ENCODE results near the gene C8A. TPM values are rescaled to one million over a fixed set of nuclear protein-coding genes. Genes with fewer than 3 reads are reported as not detected.

C8A gene
- not detected for total RNA-seq
- polyA plus RNA-seq (2013, experiment 1 of 2) = not detected
- polyA plus RNA-seq (2013, experiment 2 of 2) = not detected
- 0 to 0.09 (median 0) reads per million in 172 experiments for total RNA-seq

- DNase-seq (no peak), ATAC-seq (ENCODE audit: poor library complexity) (no peak)
- H3K27ac Mint-ChIP-seq = no peak within 1 kb of the TSS
- no peak for TF ChIP-seq CTCF (IDR thresholded peaks at IDR 0.05)
- H3K4me3 Mint-ChIP-seq = no peak within 1 kb of the TSS
- H3K27me3 ChIP-seq (ENCODE audit: control insufficient read depth in 1 of 2, insufficient read depth in 2 of 2, low read length in 2 of 2) = peaks cover 0 to 5% of the 10 kb centered on the region in 2 experiments
- H3K9me3 Mint-ChIP-seq = no peaks in the 10 kb centered on the region
- no peak within 1 kb of the TSS for H3K27ac ChIP-seq (ENCODE audit: low read depth in 1 of 2, low read length in 2 of 2)
- no peaks in the 10 kb centered on the region for H3K9me3 ChIP-seq (ENCODE audit: control insufficient read depth in 1 of 2, insufficient read depth in 1 of 2, low read length in 2 of 2)
- H3K36me3 ChIP-seq (ENCODE audit: insufficient read depth, low read length) = no peaks in the 10 kb centered on the region
- ChIA-PET POLR2A (no interaction called here), CTCF (interaction anchor here (1.0 kb wide), 1 partner anchor 31 kb away, joined by 3 read pairs; no protein-coding TSS in a partner anchor)
- no peaks in the 10 kb centered on the region for H3K36me3 Mint-ChIP-seq (ENCODE audit: low read depth)
- peaks cover 26% of the 10 kb centered on the region for H3K27me3 Mint-ChIP-seq
- no peaks in the 10 kb centered on the region for H3K4me1 Mint-ChIP-seq (ENCODE audit: low read depth)
- no peaks in the 10 kb centered on the region for H3K4me1 ChIP-seq (ENCODE audit: insufficient read depth, low read length)
- no peak within 1 kb of the TSS for H3K4me3 ChIP-seq (ENCODE audit: low read length)
- intact Hi-C loops (cut with DNase I, micrococcal nuclease) = no loop called here
Measured at GRCh38 chr1:56854521-56855099, at the start of gene C8A. Gene C8A (plus strand): TSS chr1:56854797. CDS start chr1:56854902, 105 bp downstream.

GRCh38 chr1:56806804-56807203 is 47.8 kb upstream of the C8A start:
- no peaks in the 10 kb centered on the region for H3K36me3 ChIP-seq (ENCODE audit: insufficient read depth, low read length)
- H3K9me3 ChIP-seq (ENCODE audit: control insufficient read depth in 1 of 2, insufficient read depth in 1 of 2, low read length in 2 of 2) = no peaks in the 10 kb centered on the region
- Mint-ChIP-seq H3K27me3 (peaks cover 18% of the 10 kb centered on the region), H3K9me3 (no peaks in the 10 kb centered on the region), H3K27ac (no peak overlapping the region), H3K4me1 (ENCODE audit: low read depth) (no peaks in the 10 kb centered on the region), H3K36me3 (ENCODE audit: low read depth) (no peaks in the 10 kb centered on the region), H3K4me3 (no peak overlapping the region)
- ATAC-seq (ENCODE audit: poor library complexity) (no peak), DNase-seq (no peak)
- no peak overlapping the region for H3K4me3 ChIP-seq (ENCODE audit: low read length)
- TF ChIP-seq CTCF (IDR thresholded peaks at IDR 0.05) = no peak
- intact Hi-C loops (cut with DNase I, micrococcal nuclease) = no loop called here
- no peak overlapping the region for H3K27ac ChIP-seq (ENCODE audit: low read depth in 1 of 2, low read length in 2 of 2)
- H3K4me1 ChIP-seq (ENCODE audit: insufficient read depth, low read length) = no peaks in the 10 kb centered on the region
- H3K27me3 ChIP-seq (ENCODE audit: control insufficient read depth in 1 of 2, insufficient read depth in 2 of 2, low read length in 2 of 2) = no peaks in the 10 kb centered on the region
- POLR2A ChIA-PET = no interaction called here
- CTCF ChIA-PET = no interaction called here

GRCh38 chr1:56808410-56808809 is 46.2 kb upstream of the C8A start:
- DNase-seq (no peak), ATAC-seq (ENCODE audit: poor library complexity) (no peak)
- ChIA-PET POLR2A (no interaction called here), CTCF (no interaction called here)
- no peak overlapping the region for H3K4me3 ChIP-seq (ENCODE audit: low read length)
- H3K9me3 ChIP-seq (ENCODE audit: control insufficient read depth in 1 of 2, insufficient read depth in 1 of 2, low read length in 2 of 2) = no peaks in the 10 kb centered on the region
- H3K4me1 ChIP-seq (ENCODE audit: insufficient read depth, low read length) = no peaks in the 10 kb centered on the region
- H3K27me3 ChIP-seq (ENCODE audit: control insufficient read depth in 1 of 2, insufficient read depth in 2 of 2, low read length in 2 of 2) = no peaks in the 10 kb centered on the region
- TF ChIP-seq CTCF (IDR thresholded peaks at IDR 0.05) = no peak
- H3K27me3 Mint-ChIP-seq = peaks cover 31% of the 10 kb centered on the region
- H3K27ac ChIP-seq (ENCODE audit: low read depth in 1 of 2, low read length in 2 of 2) = no peak overlapping the region
- no peaks in the 10 kb centered on the region for H3K36me3 Mint-ChIP-seq (ENCODE audit: low read depth)
- H3K9me3 Mint-ChIP-seq = no peaks in the 10 kb centered on the region
- intact Hi-C loops (cut with DNase I, micrococcal nuclease) = no loop called here
- H3K27ac Mint-ChIP-seq = no peak overlapping the region
- H3K4me1 Mint-ChIP-seq (ENCODE audit: low read depth) = no peaks in the 10 kb centered on the region
- no peaks in the 10 kb centered on the region for H3K36me3 ChIP-seq (ENCODE audit: insufficient read depth, low read length)
- no peak overlapping the region for H3K4me3 Mint-ChIP-seq

Data from CD4-positive, alpha-beta T cell (primary cell).